H1 (cell line): ENCODE measurements around the gene DCUN1D2. TPM values are rescaled to one million over a fixed set of nuclear protein-coding genes. Genes with fewer than 3 reads are reported as not detected.

ENCODE experiments used
- CTCF ChIA-PET: fragments of 300-600 bp; sonication (Branson Sonifier 250); formaldehyde crosslinking; loops from one replicate; lab custom pipeline; 2021; ENCODE audit not compliant: partially characterized antibody; lab: Charles Lee
- POLR2A ChIA-PET: fragments of 300-600 bp; sonication (Branson Sonifier 250); formaldehyde crosslinking; loops from one replicate; lab custom pipeline; 2021; ENCODE audit warnings: inconsistent platforms; ENCODE audit not compliant: partially characterized antibody; lab: Charles Lee
- DNase-seq, 2 experiments: peaks; one replicate each; pipeline versions ENCODE4 v3.0.0 to v3.0.0-alpha.2; 2010 to 2022; ENCODE audit warnings: low spot score in 2 of 2, low read depth in 1 of 2, mixed read lengths in 1 of 2
- FAIRE-seq: peaks from 2 replicates; lab custom pipeline; 2011; peaks lifted over from hg19 to GRCh38; lab: Jason Lieb, UNC
- H2AFZ ChIP-seq: 2 replicates; pipeline ENCODE4 v1.8.1; 2012; ENCODE audit warnings: low read length, inconsistent platforms
- H2AK5ac ChIP-seq: 2 replicates; pipeline ENCODE4 v1.6.1; 2013; ENCODE audit warnings: low read depth, low read length
- H2BK120ac ChIP-seq: replicated peaks from 2 replicates; pipeline ENCODE3; 2013; ENCODE audit warnings: low read depth, low read length, inconsistent platforms
- H2BK12ac ChIP-seq: 2 replicates; pipeline ENCODE4 v1.6.1; 2013; ENCODE audit warnings: low read depth, low read length
- H2BK15ac ChIP-seq: 2 replicates; pipeline ENCODE4 v1.6.1; 2013; ENCODE audit warnings: low read length
- H2BK20ac ChIP-seq: 2 replicates; pipeline ENCODE4 v1.6.1; 2013; ENCODE audit warnings: low read length
- H2BK5ac ChIP-seq: 2 replicates; pipeline ENCODE4 v1.6.1; 2013; ENCODE audit warnings: low read depth, low read length
- H3K14ac ChIP-seq: 2 replicates; pipeline ENCODE4 v1.6.1; 2013; ENCODE audit warnings: inconsistent platforms; ENCODE audit not compliant: insufficient read length
- H3K18ac ChIP-seq: 2 replicates; pipeline ENCODE4 v1.6.1; 2013; ENCODE audit warnings: low read length; ENCODE audit errors: extremely low read depth
- H3K23ac ChIP-seq: 2 replicates; pipeline ENCODE4 v1.6.1; 2013; ENCODE audit warnings: inconsistent platforms; ENCODE audit not compliant: insufficient read length
- H3K23me2 ChIP-seq: 2 replicates; pipeline ENCODE4 v1.6.1; 2013; ENCODE audit warnings: low read depth, low read length
- H3K27ac ChIP-seq: 2 replicates; pipeline ENCODE4 v1.6.1; 2011; ENCODE audit warnings: low read depth, low read length, inconsistent platforms
- H3K27me3 ChIP-seq, 4 experiments: replicated peaks in 1 of 4; 1 replicate in 1 of 4; 2 replicates in 3 of 4; pipeline versions ENCODE4 v1.6.1 to v1.8.1; 2011 to 2013; ENCODE audit warnings: low read length in 3 of 4, mild to moderate bottlenecking in 3 of 4, inconsistent platforms in 2 of 4, mixed read lengths in 2 of 4, moderate library complexity in 1 of 4; ENCODE audit not compliant: control insufficient read depth in 3 of 4, insufficient read depth in 3 of 4; ENCODE audit errors: extremely low read depth in 1 of 4
- H3K36me3 ChIP-seq, 4 experiments: 2 replicates each; pipeline versions ENCODE4 v1.6.1 to v1.8.1; 2011 to 2013; ENCODE audit warnings: mild to moderate bottlenecking in 4 of 4, low read length in 3 of 4, moderate library complexity in 2 of 4, control low read depth in 1 of 4, inconsistent platforms in 1 of 4; ENCODE audit not compliant: insufficient read depth in 4 of 4, control insufficient read depth in 2 of 4
- H3K4ac ChIP-seq: replicated peaks from 2 replicates; pipeline ENCODE3; 2013; ENCODE audit warnings: low read length, low read depth, mixed read lengths, inconsistent platforms; ENCODE audit not compliant: insufficient read length
- H3K4me1 ChIP-seq, 4 experiments: replicated peaks in 1 of 4; 1 replicate in 1 of 4; 2 replicates in 3 of 4; pipeline versions ENCODE4 v1.6.1 to v1.8.1; 2011 to 2013; ENCODE audit warnings: low read length in 3 of 4, inconsistent platforms in 2 of 4, mixed read lengths in 1 of 4; ENCODE audit not compliant: insufficient read depth in 4 of 4, control insufficient read depth in 3 of 4
- H3K4me2 ChIP-seq, 2 experiments: 2 replicates each; pipeline versions ENCODE4 v1.6.1 to v1.8.1; 2011 to 2013; ENCODE audit warnings: low read depth in 2 of 2, low read length in 2 of 2, control low read depth in 1 of 2, inconsistent platforms in 1 of 2, mild to moderate bottlenecking in 1 of 2; ENCODE audit not compliant: insufficient read depth in 1 of 2
- H3K4me3 ChIP-seq, 4 experiments: fragments of 200-600, 300-600 bp in 1 of 4; sonication (generic), shearing (Covaris generic), sonication (Bioruptor Twin) in 1 of 4; 2 replicates each; pipeline versions ENCODE4 v1.5.1 to v1.8.1; 2011 to 2016; ENCODE audit warnings: low read length in 4 of 4, low read depth in 3 of 4, control low read depth in 2 of 4, inconsistent platforms in 2 of 4, mild to moderate bottlenecking in 2 of 4, mixed read lengths in 1 of 4, moderate library complexity in 1 of 4; ENCODE audit not compliant: insufficient read depth in 2 of 4; ENCODE audit errors: extremely low read depth in 1 of 4
- H3K56ac ChIP-seq: replicated peaks from 2 replicates; pipeline ENCODE3; 2013; ENCODE audit warnings: low read depth, mild to moderate bottlenecking, mixed read lengths, low read length, inconsistent platforms; ENCODE audit not compliant: insufficient read length
- H3K79me1 ChIP-seq: 2 replicates; pipeline ENCODE4 v1.6.1; 2013; ENCODE audit warnings: low read depth, low read length, control low read depth
- H3K79me2 ChIP-seq, 2 experiments: 2 replicates each; pipeline versions ENCODE4 v1.6.1 to v1.8.1; 2012 to 2013; ENCODE audit warnings: low read length in 2 of 2, mild to moderate bottlenecking in 2 of 2, inconsistent platforms in 1 of 2; ENCODE audit not compliant: insufficient read depth in 2 of 2, control insufficient read depth in 1 of 2
- H3K9ac ChIP-seq, 4 experiments: replicated peaks in 1 of 4; 1 replicate in 1 of 4; 2 replicates in 3 of 4; pipeline versions ENCODE4 v1.6.1 to v1.8.1; 2011 to 2013; ENCODE audit warnings: low read depth in 3 of 4, low read length in 3 of 4, control low read depth in 2 of 4, mild to moderate bottlenecking in 2 of 4, moderate library complexity in 2 of 4, inconsistent platforms in 1 of 4; ENCODE audit errors: extremely low read depth in 1 of 4
- H3K9me3 ChIP-seq, 2 experiments: 2 replicates each; pipeline versions ENCODE4 v1.6.1 to v1.8.1; 2012 to 2013; ENCODE audit warnings: mild to moderate bottlenecking in 2 of 2, moderate library complexity in 2 of 2, control low read depth in 1 of 2, inconsistent platforms in 1 of 2, low read depth in 1 of 2, low read length in 1 of 2, mixed read lengths in 1 of 2; ENCODE audit not compliant: insufficient read depth in 2 of 2
- H4K20me1 ChIP-seq, 2 experiments: replicated peaks in 1 of 2; 2 replicates each; pipeline versions ENCODE3 to v1.8.1; 2011 to 2013; ENCODE audit warnings: inconsistent platforms in 2 of 2, low read length in 2 of 2, mild to moderate bottlenecking in 1 of 2; ENCODE audit not compliant: insufficient read depth in 2 of 2, control insufficient read depth in 1 of 2
- H4K5ac ChIP-seq: 2 replicates; pipeline ENCODE4 v1.6.1; 2013; ENCODE audit warnings: low read length, low read depth, mixed read lengths, inconsistent platforms; ENCODE audit not compliant: insufficient read length
- H4K8ac ChIP-seq: 2 replicates; pipeline ENCODE4 v1.8.0; 2013; ENCODE audit warnings: mild to moderate bottlenecking, moderate library complexity, low read length, inconsistent platforms; ENCODE audit not compliant: insufficient read depth; ENCODE audit errors: extremely low read depth
- H4K91ac ChIP-seq: replicated peaks from 2 replicates; pipeline ENCODE3; 2013; ENCODE audit warnings: low read length, mixed read lengths, inconsistent platforms; ENCODE audit not compliant: insufficient read length
- HDAC2 ChIP-seq, 2 experiments: fragments of 300-600 bp in 1 of 2; sonication (generic) in 1 of 2; IDR thresholded peaks; 2 replicates each; pipeline ENCODE4 v1.6.1; 2011 to 2012; ENCODE audit warnings: low read depth in 2 of 2, low read length in 2 of 2, mild to moderate bottlenecking in 2 of 2, moderate library complexity in 2 of 2, borderline replicate concordance in 1 of 2, inconsistent platforms in 1 of 2
- RXRA ChIP-seq: IDR thresholded peaks from 2 replicates; pipeline ENCODE4 v1.6.1; 2011; ENCODE audit warnings: low read depth, mild to moderate bottlenecking, low read length, moderate library complexity; ENCODE audit not compliant: insufficient read depth
- WGBS, 2 experiments: shearing (Covaris generic) in 1 of 2; methylation state at CpG; one replicate each; pipeline versions ENCODE4 v1.1.6 to v1.1.7; 2013 to 2015; ENCODE audit warnings: low lambda C conversion rate in 2 of 2, mixed read lengths in 2 of 2, inconsistent platforms in 1 of 2, low coverage in 1 of 2, missing lambda C conversion rate in 1 of 2; ENCODE audit not compliant: insufficient replicate concordance in 2 of 2, insufficient coverage in 1 of 2, insufficient read length in 1 of 2; ENCODE audit errors: extremely low coverage in 1 of 2, missing lambda C conversion rate in 1 of 2; 5-methylcytosine and 5-hydroxymethylcytosine counted together
- polyA plus RNA-seq, 7 experiments: library from polyadenylated mRNA; depleted of rRNA in 3 of 7; stranded (reverse) in 5 of 7; unstranded in 2 of 7; fragments of >200 nt in 5 of 7; fragments of 200-250 nt in 2 of 7; gene quantifications; 1 replicate in 5 of 7; 2 replicates in 1 of 7; 4 replicates in 1 of 7; pipeline versions ENCODE4 v1.2.1 to v1.2.3, GENCODE V29; 2011 to 2013; ENCODE audit warnings: missing spikeins in 2 of 7, mixed read lengths in 2 of 7
- total RNA-seq: library from RNA; stranded (reverse); fragmentation: NEBNext Ultra II Directional; extraction: Animal tissue kit (Norgen Biotek cat#: 25700); gene quantifications from 2 replicates; pipeline ENCODE4 v1.2.1, GENCODE V29; 2021

DCUN1D2 gene
- total and polyA plus RNA-seq, 2 of the 8 experiments (the other 6 are each of a cell fraction or from before 2014, with no cell fraction given): 19.5 to 35.3 TPM

GRCh38 chr13:113419531-113420193, 70.8 kb downstream of the DCUN1D2 start:
- POLR2A ChIA-PET: interaction anchor here (1.2 kb wide), 1 partner anchor 33 kb away, joined by 3 read pairs; no protein-coding TSS in a partner anchor
- Histone ChIP-seq H4K8ac (no peak overlapping the region), H3K4me3 (no peak overlapping the region), H3K18ac (no peak overlapping the region), H2BK20ac (no peak overlapping the region), H3K14ac (no peak overlapping the region), H3K4me2 (no peak overlapping the region), H3K4ac (no peak overlapping the region), H3K79me1 (no peaks in the 10 kb centered on the region), H3K27ac (no peak overlapping the region), H3K27me3 (no peaks in the 10 kb centered on the region), H3K23ac (no peak overlapping the region), H4K5ac (no peak overlapping the region), H4K20me1 (peaks cover 0 to 1% of the 10 kb centered on the region in 2 experiments), H4K91ac (no peak overlapping the region), H3K79me2 (no peaks in the 10 kb centered on the region), H2BK12ac (no peak overlapping the region), H3K56ac (no peak overlapping the region), H2BK15ac (no peak overlapping the region), H3K4me1 (peaks cover 0 to 6% (median 0%) of the 10 kb centered on the region in 4 experiments; a peak in 1 of 7 replicates), H2BK120ac (no peak overlapping the region), H3K23me2 (peaks cover 2% of the 10 kb centered on the region; the same call in 1 of the 2 replicates), H2AK5ac (no peak overlapping the region), H2BK5ac (no peak overlapping the region), H3K9ac (no peak overlapping the region), H3K36me3 (no peaks in the 10 kb centered on the region), H2AFZ (no peak overlapping the region), H3K9me3 (no peaks in the 10 kb centered on the region)
- TF ChIP-seq HDAC2 (IDR thresholded peaks at IDR 0.05; ENCODE audit: borderline replicate concordance in 1 of 2, low read depth in 2 of 2, low read length in 2 of 2) (no peak), RXRA (no peak)
- FAIRE-seq (no peak), DNase-seq (no peak)
- 88% methylated on average over 18 of the region's 18 CpGs; no CpG with 5 or more reads in 1 of the 2 experiments for WGBS, 2 experiments
- CTCF ChIA-PET: interaction anchor here (0.6 to 2.5 kb wide), 4 partner anchors 24 to 263 kb away, joined by 3 to 9 read pairs (median 4); no protein-coding TSS in a partner anchor
